Measurements from ENCODE around the gene NAGK.
"Not testable (repeated sequence)": the region's sequence is repeated elsewhere in the genome, so short reads cannot be mapped to it uniquely, and the experiment has no call there.

NAGK gene

GRCh38 chr2:71072492-71072891, 4.0 kb downstream of the NAGK start:
- TF ChIP-seq CTCF (conservative IDR thresholded peaks at IDR 0.05; ENCODE audit: low read depth, low read length): no peak
- H3K4me3 ChIP-seq (ENCODE audit: low read depth, low read length): no peak overlapping the region
- DNase-seq (ENCODE audit: low read depth): no peak

GRCh38 chr2:71073475-71073874, 5.0 kb downstream of the NAGK start:
- no peak overlapping the region for H3K4me3 ChIP-seq (ENCODE audit: low read depth, low read length)
- no peak for TF ChIP-seq CTCF (conservative IDR thresholded peaks at IDR 0.05; ENCODE audit: low read depth, low read length)
- DNase-seq (ENCODE audit: low read depth): no peak

DNA sequence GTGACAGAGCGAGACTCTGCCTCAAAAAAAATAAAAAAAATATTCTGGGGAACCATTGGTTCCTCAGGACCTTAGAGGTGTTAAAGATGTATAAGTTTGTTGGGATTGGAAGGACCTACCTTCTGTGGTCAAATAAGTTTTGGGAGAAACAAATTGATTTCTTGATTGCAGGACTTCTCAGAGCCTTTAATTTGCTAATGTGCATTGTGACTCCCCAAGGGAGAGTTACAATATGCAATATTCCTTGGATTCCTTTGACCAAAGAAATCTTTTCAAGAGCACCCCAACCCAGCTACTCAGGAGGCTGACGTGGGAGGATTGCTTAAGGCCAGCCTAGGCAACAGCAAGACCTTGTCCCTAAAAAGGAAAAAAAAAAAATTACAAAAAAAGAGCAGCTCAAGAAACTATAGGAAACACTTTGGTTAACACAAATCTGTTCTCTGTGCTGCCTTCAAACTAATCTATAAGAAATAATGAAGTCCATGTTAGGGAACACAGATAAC, 6.5 kb downstream of the NAGK start:
- H3K4me3 ChIP-seq (ENCODE audit: low read depth, low read length): no peak overlapping the region
- no peak for TF ChIP-seq CTCF (conservative IDR thresholded peaks at IDR 0.05; ENCODE audit: low read depth, low read length)
- no peak for DNase-seq (ENCODE audit: low read depth)

- no peak for DNase-seq (ENCODE audit: low read depth)
- no peak overlapping the region for H3K4me3 ChIP-seq (ENCODE audit: low read depth, low read length)
- TF ChIP-seq CTCF (conservative IDR thresholded peaks at IDR 0.05; ENCODE audit: low read depth, low read length): no peak
Measured at GRCh38 chr2:71078624-71079023, 10.2 kb downstream of the NAGK start.

- no peak for TF ChIP-seq CTCF (conservative IDR thresholded peaks at IDR 0.05; ENCODE audit: low read depth, low read length)
- no peak overlapping the region for H3K4me3 ChIP-seq (ENCODE audit: low read depth, low read length)
- no peak for DNase-seq (ENCODE audit: low read depth)
Measured at GRCh38 chr2:71082402-71083252, 14.2 kb downstream of the NAGK start.

DNA sequence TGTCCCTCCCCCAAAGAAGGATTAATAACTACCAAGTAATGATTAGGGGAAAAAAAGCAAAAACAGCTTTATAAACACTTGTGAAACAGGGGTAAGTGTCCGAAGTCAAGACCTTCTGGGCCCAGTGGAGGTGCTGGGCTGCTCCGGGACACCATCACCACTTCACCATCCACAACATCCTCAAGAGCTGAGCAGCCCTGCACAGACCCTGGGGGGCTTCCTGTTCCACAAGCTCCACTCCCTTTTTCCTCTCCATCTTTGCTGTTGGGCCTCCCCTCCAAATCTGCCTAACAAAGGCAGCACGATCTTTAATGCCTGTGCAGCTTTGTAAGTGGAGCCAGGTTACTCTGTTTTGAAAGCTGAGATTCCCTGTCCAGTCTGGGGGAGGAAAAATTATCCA, 14.8 kb downstream of the NAGK start:
- not testable (repeated sequence) for H3K4me3 ChIP-seq (ENCODE audit: low read depth, low read length); DNase-seq (ENCODE audit: low read depth)

- DNase-seq (ENCODE audit: low read depth); H3K4me3 ChIP-seq (ENCODE audit: low read depth, low read length): not testable (repeated sequence)
Measured at GRCh38 chr2:71083752-71084312, 15.4 kb downstream of the NAGK start.

- not testable (repeated sequence) for H3K4me3 ChIP-seq (ENCODE audit: low read depth, low read length); DNase-seq (ENCODE audit: low read depth)
Measured at GRCh38 chr2:71085325-71086003, 17.0 kb downstream of the NAGK start.

GRCh38 chr2:71089475-71089874, 21.0 kb downstream of the NAGK start:
- DNase-seq (ENCODE audit: low read depth); H3K4me3 ChIP-seq (ENCODE audit: low read depth, low read length): not testable (repeated sequence)

DNA sequence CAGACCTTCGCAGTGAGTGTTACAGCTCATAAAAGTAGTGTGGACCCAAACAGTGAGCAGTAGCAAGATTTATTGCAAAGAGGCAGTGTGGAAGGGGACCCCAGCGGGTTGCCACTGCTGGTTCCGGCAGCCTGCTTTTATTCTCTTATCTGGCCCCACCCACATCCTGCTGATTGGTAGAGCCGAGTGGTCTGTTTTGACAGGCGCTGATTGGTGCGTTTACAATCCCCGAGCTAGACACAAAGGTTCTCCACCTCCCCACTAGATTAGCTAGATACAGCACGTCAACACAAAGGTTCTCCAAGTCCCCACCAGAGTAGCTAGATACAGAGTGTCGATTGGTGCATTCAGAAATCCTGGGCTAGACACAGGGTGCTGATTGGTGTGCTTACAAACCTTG, 23.4 kb downstream of the NAGK start:
- not testable (repeated sequence) for H3K4me3 ChIP-seq (ENCODE audit: low read depth, low read length); DNase-seq (ENCODE audit: low read depth)

GRCh38 chr2:71092491-71093260, 24.2 kb downstream of the NAGK start:
- not testable (repeated sequence) for DNase-seq (ENCODE audit: low read depth); H3K4me3 ChIP-seq (ENCODE audit: low read depth, low read length)

All from choroid plexus epithelial cell (primary cell).